GM21786 (cell line): Measurements from ENCODE around the gene TOGARAM1.
"Not testable (repeated sequence)": the region's sequence is repeated elsewhere in the genome, so short reads cannot be mapped to it uniquely, and the experiment has no call there.

Source experiments
- ATAC-seq: cut with Tn5 transposase; IDR thresholded peaks from one replicate; pipeline ENCODE4 v1.9.1; 2021; ENCODE audit not compliant: unreplicated experiment

TOGARAM1 gene

DNA sequence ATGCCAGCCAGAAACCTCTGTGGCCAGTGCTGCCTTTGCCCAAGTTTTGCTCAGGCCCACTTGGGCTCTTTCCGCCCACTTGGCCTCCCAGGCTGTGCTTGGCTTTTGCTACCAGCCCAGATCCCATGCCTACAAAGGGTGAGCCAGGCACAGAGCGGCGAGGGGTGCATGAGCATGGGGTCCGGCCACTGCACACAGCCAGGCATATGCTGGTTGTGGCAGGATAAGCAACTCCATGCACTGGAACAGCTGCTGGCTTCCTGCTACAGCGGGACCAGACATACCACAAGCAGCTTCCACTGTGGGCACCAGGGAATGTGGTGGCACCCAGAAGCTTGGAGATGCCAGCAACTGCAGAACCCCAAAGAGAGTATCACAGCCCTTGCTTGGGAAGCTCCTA lies 76.3 kb downstream of the TOGARAM1 start:
- ATAC-seq: no peak

DNA sequence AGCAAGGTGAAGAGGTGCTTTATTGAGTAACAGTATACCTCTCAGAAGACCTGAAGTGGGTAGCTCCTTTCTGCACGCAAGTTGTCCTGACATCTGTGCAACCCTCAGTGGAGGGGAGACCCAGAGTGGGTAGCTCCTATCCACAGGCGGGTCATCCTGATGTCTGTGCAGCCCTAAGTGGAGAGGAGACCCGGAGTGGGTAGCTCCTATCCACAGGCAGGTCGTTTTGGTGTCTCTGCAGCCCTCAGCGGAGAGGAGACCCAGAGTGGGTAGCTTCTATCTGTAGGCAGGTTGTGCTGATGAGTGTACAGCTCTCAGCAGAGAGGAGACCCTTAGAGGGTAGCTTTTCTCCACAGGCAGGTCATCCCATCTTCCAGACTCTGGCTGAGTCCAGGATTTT lies 76.9 kb downstream of the TOGARAM1 start:
- no peak for ATAC-seq

DNA sequence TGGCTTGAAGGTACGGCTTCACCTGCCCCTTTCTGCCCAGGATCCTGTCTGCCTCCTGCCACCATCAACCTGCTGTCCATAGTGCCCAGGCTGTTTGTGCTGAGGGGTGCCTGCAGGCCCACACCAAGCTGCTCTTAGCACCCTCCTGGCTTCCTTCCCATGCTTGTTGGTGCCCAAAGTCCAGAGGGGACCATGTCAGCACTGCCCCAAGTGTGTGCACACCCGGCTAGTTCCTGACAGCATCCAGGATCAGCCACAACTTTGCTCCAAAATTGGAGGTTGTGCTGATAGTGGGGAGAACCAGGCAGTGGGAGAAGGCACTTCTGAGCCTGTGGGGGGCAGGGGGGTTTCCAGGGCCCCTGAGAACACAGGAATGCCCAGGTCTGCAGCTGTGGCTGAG lies 77.4 kb downstream of the TOGARAM1 start:
- ATAC-seq: no peak

DNA sequence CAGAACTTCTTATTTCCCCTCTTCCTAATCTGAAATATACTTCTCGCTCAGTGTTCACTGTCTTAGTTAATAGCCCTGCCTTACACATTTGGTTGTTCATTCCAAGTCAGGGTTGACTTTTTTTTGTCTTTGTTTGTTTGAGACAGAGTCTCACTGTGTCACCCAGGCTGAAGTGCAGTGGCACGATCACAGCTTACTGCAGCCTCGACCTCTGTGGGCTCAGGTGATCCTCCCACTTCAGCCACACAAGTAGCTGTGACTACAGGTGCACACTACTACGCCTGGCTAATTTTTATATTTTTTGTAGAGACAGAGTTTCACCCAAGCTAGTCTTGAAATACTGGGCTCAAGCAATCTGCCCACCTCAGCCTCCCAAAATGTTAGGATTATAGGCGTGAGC lies 79.7 kb downstream of the TOGARAM1 start:
- ATAC-seq: no peak

DNA sequence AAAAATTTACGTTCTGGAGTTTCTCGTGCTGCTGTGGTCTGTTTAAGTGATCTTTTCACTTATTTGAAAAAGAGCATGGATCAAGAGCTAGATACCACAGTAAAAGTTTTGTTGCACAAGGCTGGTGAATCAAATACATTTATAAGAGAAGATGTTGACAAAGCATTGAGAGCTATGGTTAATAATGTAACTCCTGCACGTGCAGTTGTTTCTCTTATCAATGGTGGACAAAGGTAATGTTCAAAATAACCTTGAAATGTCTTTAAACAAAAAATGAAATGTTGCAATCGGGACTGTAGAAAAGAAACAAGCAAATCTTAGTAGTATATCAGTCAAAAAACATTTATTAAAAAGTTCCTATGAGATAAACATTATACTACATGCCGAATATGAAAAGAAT lies 82.6 kb downstream of the TOGARAM1 start:
- no peak for ATAC-seq

DNA sequence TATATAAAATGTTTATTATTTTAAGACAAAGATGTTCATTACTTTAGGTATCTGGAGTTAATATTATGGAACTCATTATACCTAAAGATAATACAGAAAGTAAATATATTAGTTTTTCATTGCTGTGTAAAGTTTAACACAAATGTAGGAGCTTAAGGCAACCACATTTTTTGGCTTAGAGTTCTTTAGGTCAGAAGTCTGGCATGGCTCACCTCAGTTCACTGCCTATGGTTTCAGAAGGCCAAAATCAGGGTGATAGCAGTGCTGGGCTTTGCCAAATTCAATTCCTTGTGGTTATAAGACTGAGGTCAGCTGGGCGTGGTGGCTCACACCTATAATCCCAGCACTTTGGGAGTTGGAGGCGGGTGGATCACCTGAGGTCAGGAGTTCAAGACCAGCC lies 86.4 kb downstream of the TOGARAM1 start:
- no peak for ATAC-seq

DNA sequence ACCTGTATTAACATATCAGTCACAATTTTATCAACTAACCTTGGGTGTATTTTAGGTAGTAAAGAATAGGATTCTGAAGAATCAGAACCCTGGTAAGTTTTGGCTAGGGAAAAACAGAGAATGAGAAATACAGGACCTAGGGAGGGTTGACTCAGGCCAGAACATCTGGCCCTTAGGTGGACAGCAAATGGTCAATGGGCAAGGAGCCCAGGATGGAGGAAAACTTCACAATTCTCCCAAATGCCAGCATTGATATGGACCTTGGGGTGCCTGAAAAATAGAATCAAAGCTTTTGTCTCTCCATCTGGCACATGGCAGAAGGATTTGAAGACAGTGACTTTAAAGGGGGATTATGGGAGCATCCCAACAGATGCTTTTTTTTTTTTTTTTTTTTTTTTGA lies 89.2 kb downstream of the TOGARAM1 start:
- no peak for ATAC-seq

DNA sequence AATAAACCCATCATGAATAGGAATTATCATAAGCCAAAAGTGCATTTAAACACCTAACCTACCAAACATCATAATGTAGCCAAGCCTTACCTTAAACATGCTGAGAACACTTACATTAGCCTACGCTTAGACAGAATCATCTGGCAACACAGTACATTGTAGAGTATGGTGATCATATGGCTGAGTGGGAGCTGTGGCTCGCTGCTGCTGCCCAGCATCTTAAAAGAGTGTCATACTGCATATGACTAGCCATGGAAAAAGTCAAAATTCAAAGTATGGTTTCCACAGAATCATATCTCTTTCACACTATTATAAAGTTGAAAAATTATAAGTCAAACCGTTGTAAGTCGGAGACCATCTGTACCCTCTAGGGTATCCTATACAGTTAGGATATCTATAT lies 89.9 kb downstream of the TOGARAM1 start:
- no peak for ATAC-seq

DNA sequence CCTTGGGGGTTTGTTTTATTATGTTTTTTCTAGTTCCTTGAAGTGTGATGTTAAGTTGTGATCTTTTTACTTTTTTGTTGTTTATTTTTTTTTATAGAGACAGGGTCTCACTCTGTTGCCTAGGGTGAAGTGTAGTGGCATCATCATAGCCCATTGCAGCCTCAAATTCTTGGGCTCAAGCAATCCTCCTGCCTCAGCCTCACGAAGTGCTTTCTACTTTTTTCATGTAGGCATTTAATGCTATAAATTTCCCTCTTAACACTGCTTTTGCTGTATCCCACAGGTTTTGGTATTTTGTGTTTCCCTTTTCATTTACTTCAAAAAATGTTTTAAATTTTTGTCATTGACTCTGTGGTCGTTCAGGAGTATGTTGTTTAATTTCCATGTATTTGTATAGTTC lies 95.4 kb downstream of the TOGARAM1 start:
- no peak for ATAC-seq

DNA sequence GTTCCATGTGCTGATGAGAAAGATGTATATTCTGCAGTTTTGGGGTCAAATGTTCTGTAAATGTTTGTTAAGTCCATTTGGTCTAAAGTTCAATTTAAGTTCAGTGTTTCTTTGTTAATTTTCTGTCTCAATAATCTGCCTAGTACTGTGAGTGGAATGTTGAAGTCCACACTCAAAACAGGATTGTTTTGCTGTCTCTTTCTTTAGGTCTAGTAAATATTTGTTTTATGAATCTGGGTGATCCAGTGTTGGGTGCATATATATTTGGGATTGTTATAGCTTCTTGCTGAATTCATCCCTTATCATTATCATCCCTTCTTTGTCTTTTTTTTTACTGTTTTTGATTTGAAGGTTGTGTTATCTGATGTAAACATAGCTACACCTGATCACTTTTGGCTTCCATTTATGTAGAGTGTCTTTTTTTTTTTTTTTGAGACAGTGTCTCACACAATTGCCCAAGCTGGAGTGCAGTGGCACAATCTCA lies 95.9 kb downstream of the TOGARAM1 start:
- no peak for ATAC-seq

DNA sequence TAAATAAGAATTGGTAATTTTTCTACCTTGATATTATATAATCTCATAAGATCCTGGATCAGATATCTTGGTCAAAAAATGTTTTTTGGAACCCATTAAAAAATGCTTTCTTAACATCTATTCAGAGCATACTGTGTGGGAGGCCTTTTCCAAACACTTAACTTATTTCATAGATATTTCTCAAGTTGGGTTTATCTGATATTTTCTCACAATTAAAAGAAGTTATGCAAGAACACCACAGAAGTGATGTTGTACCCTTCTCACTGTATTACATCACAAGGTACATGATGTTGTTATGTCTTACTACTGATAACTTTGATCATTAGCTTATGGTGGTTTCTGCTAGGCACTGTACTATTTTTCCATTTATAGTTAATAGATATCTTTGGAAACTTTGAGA lies 98.6 kb downstream of the TOGARAM1 start:
- no peak for ATAC-seq

DNA sequence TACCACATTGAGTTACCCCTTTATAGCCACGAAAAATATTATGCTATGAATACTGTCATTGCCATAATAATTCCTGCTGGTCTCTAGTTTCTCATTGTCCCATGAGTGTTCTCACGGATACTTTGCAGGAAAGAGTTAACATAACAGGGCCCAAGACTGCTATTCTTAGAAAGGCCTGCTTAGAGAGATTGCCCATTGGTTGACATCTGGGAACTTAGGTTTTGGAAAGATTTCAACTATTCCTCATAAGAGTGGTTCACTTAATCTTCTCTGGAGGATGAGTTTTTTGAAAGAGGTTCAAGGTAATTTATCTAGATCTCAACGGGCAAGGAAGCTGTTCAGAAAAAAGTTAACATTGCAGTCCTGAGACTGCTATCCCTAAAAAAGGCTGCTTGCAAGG lies 103.5 kb downstream of the TOGARAM1 start:
- ATAC-seq: no peak

DNA sequence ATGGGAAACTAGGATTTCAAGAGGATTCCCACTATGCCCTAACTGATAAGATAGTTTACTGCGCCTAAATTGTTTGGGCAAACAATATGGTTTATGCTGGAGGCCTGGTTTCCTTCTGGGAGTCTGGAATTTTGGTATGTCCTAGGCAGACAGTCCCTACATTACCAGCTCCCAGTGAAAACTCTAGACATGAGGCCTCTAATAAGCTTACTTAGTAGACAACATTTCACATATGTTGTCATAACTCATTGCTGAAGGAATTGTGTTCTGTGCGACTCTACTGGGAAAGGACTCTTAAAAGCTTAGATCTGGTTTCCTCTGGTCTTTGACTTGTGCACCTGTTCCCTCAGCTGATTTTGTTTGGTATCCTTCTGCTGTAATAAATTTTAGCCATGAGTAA lies 104.0 kb downstream of the TOGARAM1 start:
- ATAC-seq: no peak

DNA sequence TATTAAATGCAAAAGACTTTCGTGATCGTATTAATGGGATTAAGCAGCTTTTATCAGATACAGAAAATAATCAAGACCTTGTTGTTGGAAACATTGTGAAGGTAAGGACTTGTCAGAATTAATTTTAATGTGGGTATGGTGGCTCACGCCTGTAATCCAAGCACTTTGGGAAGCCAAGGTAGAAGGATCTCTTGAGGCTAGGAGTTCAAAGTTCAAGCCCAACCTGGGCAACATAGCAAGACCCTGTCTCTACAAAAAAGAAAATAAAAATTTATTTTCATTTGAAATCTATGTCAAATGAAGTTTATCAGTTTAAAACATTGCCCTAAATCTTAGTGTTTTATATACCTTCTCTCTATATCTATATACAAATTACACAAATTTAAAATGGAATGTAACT lies 104.7 kb downstream of the TOGARAM1 start:
- no peak for ATAC-seq

DNA sequence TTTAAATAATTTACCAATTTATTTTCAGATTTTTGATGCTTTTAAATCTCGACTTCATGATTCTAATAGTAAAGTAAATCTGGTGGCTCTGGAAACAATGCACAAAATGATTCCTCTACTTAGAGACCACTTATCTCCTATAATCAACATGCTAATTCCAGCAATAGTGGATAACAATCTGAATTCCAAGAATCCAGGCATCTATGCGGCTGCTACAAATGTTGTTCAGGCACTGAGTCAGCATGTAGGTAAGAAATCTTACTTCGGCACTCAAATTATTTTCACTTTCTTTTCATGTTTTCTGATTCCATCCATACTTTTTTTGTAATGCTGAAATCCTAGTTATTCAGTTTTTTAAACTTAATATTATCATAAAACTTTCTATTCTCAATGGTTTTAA lies 106.4 kb downstream of the TOGARAM1 start:
- no peak for ATAC-seq

DNA sequence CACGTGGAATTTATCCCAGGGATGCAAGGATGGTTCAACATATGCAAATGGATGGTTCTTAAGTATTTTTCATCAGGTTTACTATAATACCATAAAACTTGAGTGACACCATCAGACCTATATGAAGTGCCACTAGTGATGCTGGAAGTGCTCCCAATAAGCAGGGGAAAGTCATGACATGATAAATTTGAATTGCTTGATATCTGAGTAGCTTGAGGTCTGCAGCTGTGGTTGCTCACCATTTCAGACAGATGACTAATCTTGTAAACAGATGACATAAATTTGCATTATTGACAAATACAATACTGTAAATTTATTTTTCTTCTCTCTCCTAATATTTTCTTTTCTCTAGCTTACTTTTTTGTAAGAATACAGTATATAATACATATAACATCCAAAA lies 108.2 kb downstream of the TOGARAM1 start:
- ATAC-seq: no peak

DNA sequence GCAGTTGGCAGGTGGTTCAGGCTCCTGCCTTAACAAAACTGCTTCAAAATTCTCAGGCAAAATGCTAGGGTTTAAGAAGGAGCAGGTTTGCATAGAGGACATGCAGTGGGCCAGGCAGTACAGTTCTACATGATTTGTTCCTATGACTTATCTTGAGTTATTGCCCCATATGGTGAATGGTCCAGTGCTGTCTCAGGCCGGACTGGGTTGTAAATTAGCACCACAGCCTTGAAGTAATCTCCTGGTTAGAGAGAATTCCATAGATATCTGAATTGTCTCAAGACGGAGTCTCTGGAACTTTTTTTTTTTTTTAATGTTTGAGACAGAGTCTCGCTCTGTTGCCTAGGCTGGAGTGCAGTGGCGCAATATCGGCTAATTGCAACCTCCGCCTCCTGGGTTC lies 110.1 kb downstream of the TOGARAM1 start:
- ATAC-seq: no peak

DNA sequence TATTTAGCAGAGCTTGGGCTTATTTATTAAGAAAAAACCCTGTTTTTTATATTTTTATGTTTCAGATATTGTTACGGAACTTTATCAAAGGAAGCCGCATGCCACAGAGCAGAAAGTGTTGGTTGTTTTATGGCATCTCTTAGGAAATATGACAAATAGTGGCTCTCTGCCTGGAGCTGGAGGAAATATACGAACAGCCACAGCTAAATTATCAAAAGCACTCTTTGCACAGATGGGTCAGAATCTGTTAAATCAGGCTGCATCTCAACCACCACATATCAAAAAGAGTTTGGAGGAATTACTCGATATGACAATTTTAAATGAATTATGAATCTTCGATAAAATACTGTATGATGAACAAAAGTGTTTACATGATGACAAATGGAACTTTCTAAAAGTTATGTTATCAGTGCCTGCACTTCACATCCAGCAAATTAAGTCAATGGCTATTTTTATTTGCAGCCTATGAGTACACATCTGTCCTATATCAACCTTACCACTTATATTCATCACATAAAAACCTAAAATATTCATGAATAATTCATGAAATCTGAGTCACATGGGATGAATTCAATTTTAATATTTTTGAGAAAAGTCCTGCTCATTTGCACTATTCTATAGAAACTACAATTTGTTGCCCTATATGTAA lies 111.4 kb downstream of the TOGARAM1 start:
- no peak for ATAC-seq

DNA sequence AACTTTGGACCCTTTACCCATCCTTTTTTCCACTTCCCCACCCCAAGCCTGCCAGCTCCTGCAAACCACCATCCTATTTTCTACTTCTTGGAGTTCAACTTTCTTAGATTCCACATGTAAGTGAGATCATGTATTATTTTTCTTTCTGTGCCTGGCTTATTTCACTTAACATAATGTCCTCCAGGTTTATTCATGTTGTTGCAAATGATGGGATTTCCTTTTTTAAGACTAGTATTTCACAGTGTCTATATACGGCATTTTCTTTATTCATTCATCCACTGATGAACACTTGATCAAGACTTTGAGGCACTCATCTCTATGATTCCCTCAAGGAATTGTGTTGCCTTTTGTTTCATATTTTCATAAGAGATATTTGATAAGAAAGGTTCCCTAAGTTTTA lies 116.3 kb downstream of the TOGARAM1 start:
- no peak for ATAC-seq

DNA sequence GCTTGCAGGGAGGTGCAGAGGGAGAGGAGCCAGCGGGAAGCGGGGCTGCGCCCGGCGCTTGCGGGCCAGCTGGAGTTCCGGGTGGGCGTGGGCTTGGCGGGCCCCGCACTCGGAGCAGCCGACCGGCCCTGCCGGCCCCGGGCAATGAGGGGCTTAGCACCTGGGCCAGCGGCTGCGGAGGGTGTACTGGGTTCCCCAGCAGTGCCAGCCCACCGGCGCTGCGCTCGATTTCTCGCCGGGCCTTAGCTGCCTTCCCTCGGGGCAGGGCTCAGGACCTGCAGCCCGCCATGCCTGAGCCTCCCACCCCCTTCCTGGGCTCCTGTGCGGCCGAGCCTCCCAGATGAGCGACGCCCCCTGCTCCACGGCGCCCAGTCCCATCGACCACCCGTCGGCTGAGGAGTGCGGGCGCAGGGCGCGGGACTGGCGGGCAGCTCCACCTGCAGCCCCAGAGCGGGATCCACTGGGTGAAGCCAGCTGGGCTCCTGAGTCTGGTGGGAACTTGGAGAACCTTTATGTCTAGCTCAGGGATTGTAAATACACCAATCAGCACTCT lies 118.5 kb downstream of the TOGARAM1 start:
- not testable (repeated sequence) for ATAC-seq

DNA sequence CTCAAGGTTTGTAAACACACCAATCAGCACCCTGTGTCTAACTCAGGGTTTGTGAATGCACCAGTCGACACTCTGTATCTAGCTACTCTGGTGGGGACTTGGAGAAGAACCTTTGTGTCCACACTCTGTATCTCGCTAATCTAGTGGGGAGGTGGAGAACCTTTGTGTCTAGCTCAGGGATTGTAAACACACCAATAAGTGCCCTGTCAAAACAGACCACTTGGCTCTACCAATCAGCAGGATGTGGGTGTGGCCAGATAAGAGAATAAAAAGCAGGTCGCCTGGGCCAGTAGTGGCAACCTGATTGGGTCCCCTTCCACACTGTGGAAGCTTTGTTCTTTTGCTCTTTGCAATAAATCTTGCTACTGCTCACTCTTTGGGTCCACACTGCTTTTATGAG lies 119.1 kb downstream of the TOGARAM1 start:
- ATAC-seq: not testable (repeated sequence)

DNA sequence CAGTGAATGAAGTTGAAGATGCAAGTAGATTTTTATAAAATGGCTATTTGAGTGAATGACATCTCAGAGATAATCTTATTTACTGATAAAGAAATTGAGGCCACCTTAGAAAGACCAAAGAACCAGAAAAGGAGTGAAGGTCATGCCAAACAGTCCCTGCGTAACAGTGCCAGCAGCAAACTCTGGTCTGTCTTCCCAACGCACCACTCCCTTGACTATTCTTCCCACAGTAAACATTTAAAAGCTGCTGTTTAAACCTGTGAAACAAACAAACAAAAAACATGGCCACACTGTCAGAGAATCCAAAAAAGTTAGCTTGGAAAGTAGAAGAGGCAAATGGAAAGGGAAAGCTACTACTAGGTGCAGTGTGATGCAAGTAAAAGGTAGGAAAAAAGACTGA lies 120.4 kb downstream of the TOGARAM1 start:
- no peak for ATAC-seq

DNA sequence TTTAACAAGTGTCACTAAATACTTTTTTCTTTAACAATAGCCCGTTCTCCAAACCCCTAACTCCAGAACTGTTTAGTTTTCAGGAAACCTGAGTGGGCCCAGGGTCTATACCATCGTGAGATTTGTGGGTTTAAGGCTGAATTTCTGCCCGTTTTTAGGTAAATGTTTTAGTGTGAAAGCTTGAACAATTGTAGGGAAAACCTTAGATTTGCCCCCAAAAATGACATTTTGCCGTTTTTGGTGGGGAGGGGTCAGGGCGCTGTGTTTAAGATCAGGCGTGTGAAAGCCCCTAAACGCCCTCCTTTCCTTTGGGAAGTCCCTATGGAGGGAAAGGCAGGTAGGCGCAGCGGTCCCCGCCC lies 121.6 kb downstream of the TOGARAM1 start:
- ATAC-seq: no peak
